Ovary (tissue), 3 donors: ENCODE measurements around the gene LEMD1.

Experiments used
- EP300 ChIP-seq: sonication (generic); formaldehyde crosslinking; IDR thresholded peaks from one replicate; pipeline ENCODE4 v1.6.1; 2017; ENCODE audit warnings: antibody characterized with exemption
- TF ChIP-seq, protein P1 (sequence below), 3 donors: fragments of 450-650 bp in 2 of 3; fragments of 200-600 bp in 1 of 3; IDR thresholded peaks; one replicate each; pipeline versions ENCODE4 v1.5.1 to v1.8.0; 2016 to 2022; ENCODE audit warnings: antibody characterized with exemption in 3 of 3, mild to moderate bottlenecking in 1 of 3
- donor health status: DM: no; HTN: no; CAD: no.

DNA sequence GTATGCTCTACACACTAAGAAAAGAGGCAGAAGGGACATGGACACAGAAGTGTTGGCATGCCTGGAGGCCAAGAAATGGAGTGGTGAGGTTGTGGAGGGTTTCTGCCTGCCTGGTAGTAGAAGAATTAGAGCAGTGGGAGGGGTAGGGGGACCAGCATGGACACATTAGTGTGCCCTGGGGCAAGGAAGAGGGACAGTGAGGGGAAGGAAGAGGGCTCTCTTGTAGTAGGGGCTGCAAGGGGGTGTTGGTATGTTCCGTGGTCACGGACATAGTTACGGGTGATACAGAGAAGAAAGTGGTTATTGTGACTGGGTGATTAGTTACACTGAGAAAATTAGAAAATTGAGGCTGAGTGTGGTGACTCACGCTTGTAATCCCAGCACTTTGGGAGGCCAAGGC is 23.3 kb downstream of the LEMD1 start:
- TF ChIP-seq, protein P1, sequence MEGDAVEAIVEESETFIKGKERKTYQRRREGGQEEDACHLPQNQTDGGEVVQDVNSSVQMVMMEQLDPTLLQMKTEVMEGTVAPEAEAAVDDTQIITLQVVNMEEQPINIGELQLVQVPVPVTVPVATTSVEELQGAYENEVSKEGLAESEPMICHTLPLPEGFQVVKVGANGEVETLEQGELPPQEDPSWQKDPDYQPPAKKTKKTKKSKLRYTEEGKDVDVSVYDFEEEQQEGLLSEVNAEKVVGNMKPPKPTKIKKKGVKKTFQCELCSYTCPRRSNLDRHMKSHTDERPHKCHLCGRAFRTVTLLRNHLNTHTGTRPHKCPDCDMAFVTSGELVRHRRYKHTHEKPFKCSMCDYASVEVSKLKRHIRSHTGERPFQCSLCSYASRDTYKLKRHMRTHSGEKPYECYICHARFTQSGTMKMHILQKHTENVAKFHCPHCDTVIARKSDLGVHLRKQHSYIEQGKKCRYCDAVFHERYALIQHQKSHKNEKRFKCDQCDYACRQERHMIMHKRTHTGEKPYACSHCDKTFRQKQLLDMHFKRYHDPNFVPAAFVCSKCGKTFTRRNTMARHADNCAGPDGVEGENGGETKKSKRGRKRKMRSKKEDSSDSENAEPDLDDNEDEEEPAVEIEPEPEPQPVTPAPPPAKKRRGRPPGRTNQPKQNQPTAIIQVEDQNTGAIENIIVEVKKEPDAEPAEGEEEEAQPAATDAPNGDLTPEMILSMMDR (IDR thresholded peaks at IDR 0.05): no peak
- no peak for TF ChIP-seq EP300
